WTC11 (cell line): Measurements from ENCODE around the gene ALDH2. TPM values are rescaled to one million over a fixed set of nuclear protein-coding genes. Genes with fewer than 3 reads are reported as not detected.
A peak's percentile ranks its signal among the peaks of the same experiment; 100 is the strongest.

Experiments
- ATAC-seq: fragments of 200-7000 bp; cut with Tn5 transposase; 2 replicates; pipeline ENCODE4 v1.10.0; 2021; ENCODE audit warnings: mild to moderate bottlenecking, moderate library complexity
- CTCF ChIA-PET: fragments of 300-600 bp; sonication (Branson Sonifier 250); formaldehyde crosslinking; loops from one replicate; lab custom pipeline; 2021; ENCODE audit warnings: antibody characterized with exemption; lab: Charles Lee
- POLR2A ChIA-PET: fragments of 350-600 bp; sonication (Branson Sonifier 250); formaldehyde crosslinking; loops from one replicate; lab custom pipeline; 2021; ENCODE audit warnings: antibody characterized with exemption; lab: Charles Lee
- DNase-seq: peaks from one replicate; pipeline ENCODE4 v3.0.0; 2021; ENCODE audit warnings: low spot score
- H3K27ac Mint-ChIP-seq: 2 replicates; pipeline ENCODE4 v1.8.0; 2021; ENCODE audit warnings: mixed read lengths
- H3K27me3 Mint-ChIP-seq: 2 replicates; pipeline ENCODE4 v1.8.0; 2021; ENCODE audit warnings: low read depth, mild to moderate bottlenecking, moderate library complexity, mixed read lengths
- H3K36me3 Mint-ChIP-seq: 2 replicates; pipeline ENCODE4 v1.8.0; 2021; ENCODE audit warnings: mixed read lengths
- H3K4me1 Mint-ChIP-seq: 2 replicates; pipeline ENCODE4 v1.8.0; 2022; ENCODE audit warnings: mixed read lengths
- H3K4me3 Mint-ChIP-seq: 2 replicates; pipeline ENCODE4 v1.8.0; 2021; ENCODE audit warnings: mild to moderate bottlenecking, moderate library complexity, mixed read lengths
- H3K9me3 Mint-ChIP-seq: 2 replicates; pipeline ENCODE4 v1.8.0; 2021; ENCODE audit warnings: mixed read lengths
- ATF1 ChIP-seq: sonication (generic); formaldehyde crosslinking; IDR thresholded peaks from 2 replicates; pipeline ENCODE4 v1.8.1; 2023; ENCODE audit warnings: mild to moderate bottlenecking, moderate library complexity, missing genetic modification reagents
- CREB1 ChIP-seq: sonication (generic); formaldehyde crosslinking; IDR thresholded peaks from 2 replicates; pipeline ENCODE4 v1.8.0; 2023; ENCODE audit warnings: mild to moderate bottlenecking, missing genetic modification reagents
- CTCF ChIP-seq: fragments of 200-600 bp; IDR thresholded peaks from 2 replicates; pipeline ENCODE4 v1.8.0; 2022; ENCODE audit warnings: antibody characterized with exemption
- E2F5 ChIP-seq: sonication (generic); formaldehyde crosslinking; IDR thresholded peaks from 2 replicates; pipeline ENCODE4 v1.8.1; 2022; ENCODE audit warnings: mild to moderate bottlenecking, moderate library complexity, missing genetic modification reagents
- EMX1 ChIP-seq: fragments of 250-450 bp; sonication (Bioruptor Pico); IDR thresholded peaks from 2 replicates; pipeline ENCODE4 v1.8.0; 2021; ENCODE audit warnings: mild to moderate bottlenecking
- FOXK1 ChIP-seq: sonication (generic); formaldehyde crosslinking; IDR thresholded peaks from 2 replicates; pipeline ENCODE4 v1.8.0; 2022; ENCODE audit warnings: mild to moderate bottlenecking, moderate library complexity, missing genetic modification reagents
- FOXP1 ChIP-seq: sonication (generic); formaldehyde crosslinking; IDR thresholded peaks from 2 replicates; pipeline ENCODE4 v1.8.0; 2022; ENCODE audit warnings: missing genetic modification reagents, mild to moderate bottlenecking, moderate library complexity, borderline replicate concordance
- FOXP4 ChIP-seq: sonication (generic); formaldehyde crosslinking; IDR thresholded peaks from 2 replicates; pipeline ENCODE4 v1.8.0; 2022; ENCODE audit warnings: mild to moderate bottlenecking, missing genetic modification reagents
- GABPB1 ChIP-seq: sonication (generic); formaldehyde crosslinking; IDR thresholded peaks from 2 replicates; pipeline ENCODE4 v1.8.1; 2023; ENCODE audit warnings: mild to moderate bottlenecking, missing genetic modification reagents
- GRHL2 ChIP-seq: fragments of 250-450 bp; sonication (Bioruptor Pico); IDR thresholded peaks from 2 replicates; pipeline ENCODE4 v1.8.0; 2022; ENCODE audit warnings: mild to moderate bottlenecking, moderate library complexity; ENCODE audit not compliant: insufficient replicate concordance, severe bottlenecking
- JAZF1 ChIP-seq: fragments of 250-450 bp; sonication (Bioruptor Pico); IDR thresholded peaks from 2 replicates; pipeline ENCODE4 v1.9.0; 2021; ENCODE audit warnings: moderate library complexity, mild to moderate bottlenecking, inconsistent platforms
- JUN ChIP-seq: sonication (generic); formaldehyde crosslinking; IDR thresholded peaks from 2 replicates; pipeline ENCODE4 v1.8.0; 2023; ENCODE audit warnings: mild to moderate bottlenecking, missing genetic modification reagents
- MYBL2 ChIP-seq: sonication (generic); formaldehyde crosslinking; IDR thresholded peaks from 2 replicates; pipeline ENCODE4 v1.8.1; 2023; ENCODE audit warnings: mild to moderate bottlenecking, moderate library complexity, missing genetic modification reagents
- RELA ChIP-seq: sonication (generic); formaldehyde crosslinking; IDR thresholded peaks from 2 replicates; pipeline ENCODE4 v1.8.1; 2022; ENCODE audit warnings: missing genetic modification reagents, mild to moderate bottlenecking, borderline replicate concordance
- TCF7 ChIP-seq: sonication (generic); formaldehyde crosslinking; IDR thresholded peaks from 2 replicates; pipeline ENCODE4 v1.8.0; 2022; ENCODE audit warnings: mild to moderate bottlenecking, low read depth, missing genetic modification reagents, moderate library complexity
- TEAD4 ChIP-seq: sonication (generic); formaldehyde crosslinking; IDR thresholded peaks from 2 replicates; pipeline ENCODE4 v1.8.0; 2022; ENCODE audit warnings: mild to moderate bottlenecking, missing genetic modification reagents
- TP53 ChIP-seq: sonication (generic); formaldehyde crosslinking; IDR thresholded peaks from 2 replicates; pipeline ENCODE4 v1.8.1; 2023; ENCODE audit warnings: mild to moderate bottlenecking, missing genetic modification reagents
- ZNF121 ChIP-seq: sonication (generic); formaldehyde crosslinking; IDR thresholded peaks from 2 replicates; pipeline ENCODE4 v1.8.0; 2023; ENCODE audit warnings: missing genetic modification reagents
- ZNF317 ChIP-seq: sonication (generic); formaldehyde crosslinking; IDR thresholded peaks from 2 replicates; pipeline ENCODE4 v1.8.1; 2023; ENCODE audit warnings: low read depth, mild to moderate bottlenecking, moderate library complexity, missing genetic modification reagents, borderline replicate concordance
- ZNF396 ChIP-seq: fragments of 250-450 bp; sonication (Bioruptor Pico); IDR thresholded peaks from 2 replicates; pipeline ENCODE4 v1.8.0; 2021; ENCODE audit warnings: mild to moderate bottlenecking, moderate library complexity, borderline replicate concordance
- total RNA-seq: library from RNA; stranded (reverse); gene quantifications from 3 replicates; pipeline ENCODE4 v1.2.3, GENCODE V29; 2021
- TF ChIP-seq, protein P1 (sequence below): sonication (generic); formaldehyde crosslinking; IDR thresholded peaks from 2 replicates; pipeline ENCODE4 v1.8.0; 2022; ENCODE audit warnings: mild to moderate bottlenecking, missing genetic modification reagents
- TF ChIP-seq, protein P2 (sequence below): sonication (generic); formaldehyde crosslinking; IDR thresholded peaks from 2 replicates; pipeline ENCODE4 v1.8.1; 2022; ENCODE audit warnings: missing genetic modification reagents, borderline replicate concordance
- TF ChIP-seq, protein P3 (sequence below): sonication (generic); formaldehyde crosslinking; IDR thresholded peaks from 2 replicates; pipeline ENCODE4 v1.8.0; 2022; ENCODE audit warnings: mild to moderate bottlenecking, missing genetic modification reagents
- TF ChIP-seq, protein P4 (sequence below): sonication (generic); formaldehyde crosslinking; IDR thresholded peaks from 2 replicates; pipeline ENCODE4 v1.8.0; 2022; ENCODE audit warnings: mild to moderate bottlenecking, missing genetic modification reagents

The ALDH2 gene
- total RNA-seq, 1 experiment from 2014 or later: 36.7 TPM

GRCh38 chr12:111841750-111842555 lies 75.2 kb downstream of the ALDH2 start, which contains the start of gene MAPKAPK5:
MAPKAPK5 (plus strand) TSS chr12:111842228; CDS start chr12:111842734, 506 bp downstream.
- ChIA-PET POLR2A (interaction anchor here (0.6 to 1.3 kb wide), 3 partner anchors 26 to 285 kb away, joined by 4 to 9 read pairs (median 4); no protein-coding TSS in a partner anchor), CTCF (interaction anchor here (0.6 to 1.5 kb wide), 3 partner anchors 29 to 389 kb away, joined by 4 to 6 read pairs (median 6); partner anchors contain the start of genes ERP29 and TMEM116)
- DNase-seq (peak; percentile 94), ATAC-seq (peak; percentile 89)
- peak within 1 kb of the TSS; percentile 97 for H3K4me3 Mint-ChIP-seq
- peaks cover 21% of the 10 kb centered on the region for H3K4me1 Mint-ChIP-seq
- H3K36me3 Mint-ChIP-seq: peaks cover 32% of the 10 kb centered on the region
- H3K27ac Mint-ChIP-seq: peak within 1 kb of the TSS; percentile 98
- H3K27me3 Mint-ChIP-seq: no peaks in the 10 kb centered on the region
- no peaks in the 10 kb centered on the region for H3K9me3 Mint-ChIP-seq
- TF ChIP-seq ZNF317: 0 out of 2 replicates have a peak, but pooled peaks have one; percentile 11
- peak; percentile 94 for TF ChIP-seq FOXK1 (CRISPR knock-in tag)
- 0 out of 2 replicates have a peak, but pooled peaks have one; percentile 59 for TF ChIP-seq TCF7 (CRISPR knock-in tag)
- peak; percentile 54; the same call in 1 of the 2 replicates for TF ChIP-seq FOXP1 (CRISPR knock-in tag)
- TF ChIP-seq CTCF: no peak
- TF ChIP-seq TEAD4 (CRISPR knock-in tag): 0 out of 2 replicates have a peak, but pooled peaks have one; percentile 32
- TF ChIP-seq MYBL2: peak; percentile 71; the same call in 1 of the 2 replicates
- TF ChIP-seq ATF1 (CRISPR knock-in tag): peak; percentile 97
- no peak for TF ChIP-seq JUN
- TF ChIP-seq, protein P1, sequence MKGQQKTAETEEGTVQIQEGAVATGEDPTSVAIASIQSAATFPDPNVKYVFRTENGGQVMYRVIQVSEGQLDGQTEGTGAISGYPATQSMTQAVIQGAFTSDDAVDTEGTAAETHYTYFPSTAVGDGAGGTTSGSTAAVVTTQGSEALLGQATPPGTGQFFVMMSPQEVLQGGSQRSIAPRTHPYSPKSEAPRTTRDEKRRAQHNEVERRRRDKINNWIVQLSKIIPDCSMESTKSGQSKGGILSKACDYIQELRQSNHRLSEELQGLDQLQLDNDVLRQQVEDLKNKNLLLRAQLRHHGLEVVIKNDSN (CRISPR knock-in tag): no peak; the same call in 1 of the 2 replicates
- no peak for TF ChIP-seq GRHL2 (CRISPR knock-in tag)
- TF ChIP-seq FOXP4 (CRISPR knock-in tag): peak; percentile 52; the same call in 1 of the 2 replicates
- peak; percentile 82; the same call in 1 of the 2 replicates for TF ChIP-seq CREB1 (CRISPR knock-in tag)
- TF ChIP-seq, protein P2, sequence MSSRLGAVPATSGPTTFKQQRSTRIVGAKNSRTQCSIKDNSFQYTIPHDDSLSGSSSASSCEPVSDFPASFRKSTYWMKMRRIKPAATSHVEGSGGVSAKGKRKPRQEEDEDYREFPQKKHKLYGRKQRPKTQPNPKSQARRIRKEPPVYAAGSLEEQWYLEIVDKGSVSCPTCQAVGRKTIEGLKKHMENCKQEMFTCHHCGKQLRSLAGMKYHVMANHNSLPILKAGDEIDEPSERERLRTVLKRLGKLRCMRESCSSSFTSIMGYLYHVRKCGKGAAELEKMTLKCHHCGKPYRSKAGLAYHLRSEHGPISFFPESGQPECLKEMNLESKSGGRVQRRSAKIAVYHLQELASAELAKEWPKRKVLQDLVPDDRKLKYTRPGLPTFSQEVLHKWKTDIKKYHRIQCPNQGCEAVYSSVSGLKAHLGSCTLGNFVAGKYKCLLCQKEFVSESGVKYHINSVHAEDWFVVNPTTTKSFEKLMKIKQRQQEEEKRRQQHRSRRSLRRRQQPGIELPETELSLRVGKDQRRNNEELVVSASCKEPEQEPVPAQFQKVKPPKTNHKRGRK (CRISPR knock-in tag): no peak
- no peak for TF ChIP-seq JAZF1
- no peak for TF ChIP-seq ZNF396 (CRISPR knock-in tag)
- TF ChIP-seq E2F5 (CRISPR knock-in tag): peak; percentile 83
- TF ChIP-seq RELA (CRISPR knock-in tag): no peak
- TF ChIP-seq, protein P3, sequence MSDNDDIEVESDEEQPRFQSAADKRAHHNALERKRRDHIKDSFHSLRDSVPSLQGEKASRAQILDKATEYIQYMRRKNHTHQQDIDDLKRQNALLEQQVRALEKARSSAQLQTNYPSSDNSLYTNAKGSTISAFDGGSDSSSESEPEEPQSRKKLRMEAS (CRISPR knock-in tag): peak; percentile 87
- peak; percentile 24 for TF ChIP-seq GABPB1 (CRISPR knock-in tag)
- TF ChIP-seq TP53 (CRISPR knock-in tag): peak; percentile 90
- TF ChIP-seq, protein P4, sequence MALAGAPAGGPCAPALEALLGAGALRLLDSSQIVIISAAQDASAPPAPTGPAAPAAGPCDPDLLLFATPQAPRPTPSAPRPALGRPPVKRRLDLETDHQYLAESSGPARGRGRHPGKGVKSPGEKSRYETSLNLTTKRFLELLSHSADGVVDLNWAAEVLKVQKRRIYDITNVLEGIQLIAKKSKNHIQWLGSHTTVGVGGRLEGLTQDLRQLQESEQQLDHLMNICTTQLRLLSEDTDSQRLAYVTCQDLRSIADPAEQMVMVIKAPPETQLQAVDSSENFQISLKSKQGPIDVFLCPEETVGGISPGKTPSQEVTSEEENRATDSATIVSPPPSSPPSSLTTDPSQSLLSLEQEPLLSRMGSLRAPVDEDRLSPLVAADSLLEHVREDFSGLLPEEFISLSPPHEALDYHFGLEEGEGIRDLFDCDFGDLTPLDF (CRISPR knock-in tag): no peak
- TF ChIP-seq ZNF121: no peak
- 0 out of 2 replicates have a peak, but pooled peaks have one; percentile 64 for TF ChIP-seq EMX1 (CRISPR knock-in tag)
